ENCODE results near the gene SCN3B. TPM values are rescaled to one million over a fixed set of nuclear protein-coding genes. Genes with fewer than 3 reads are reported as not detected.

The SCN3B gene
- total and polyA plus RNA-seq, 10 donors, result 0.09 to 1.7 (median 0.58) TPM

GRCh38 chr11:123653483-123653826, 969 bp downstream of the SCN3B start:
- Histone ChIP-seq H3K4me1 (peaks cover 7 to 23% (median 16%) of the 10 kb centered on the region in 6 donors), H3K27me3 (replicated peaks in 1 of 7) (peaks cover 0 to 71% (median 23%) of the 10 kb centered on the region in 7 donors), H3K4me3 (peak overlapping the region; percentile 49 to 79 (median 59)), H3K36me3 (no peaks in the 10 kb centered on the region), H3K9me3 (no peaks in the 10 kb centered on the region), H3K27ac (no peak overlapping the region)
- no peak for DNase-seq
- intact Hi-C loops (cut with DNase I; ENCODE audit: low total_unique reads), result no loop called here
- TF ChIP-seq POLR2AphosphoS5 (IDR thresholded peaks at IDR 0.05), result no peak
- no peak for TF ChIP-seq POLR2A (IDR thresholded peaks at IDR 0.05)
- TF ChIP-seq CTCF (IDR thresholded peaks at IDR 0.05 in 8 of 11, conservative IDR thresholded peaks at IDR 0.05 in 3 of 11), result no peak
- WGBS, 5 donors, result 9 to 25% (median 14%) methylated on average over 5 to 10 of the region's 10 CpGs

GRCh38 chr11:123652599-123652998, 1.8 kb downstream of the SCN3B start:
- H3K27ac ChIP-seq, result no peak overlapping the region
- no peak overlapping the region for H3K4me3 ChIP-seq
- peaks cover 7 to 23% (median 16%) of the 10 kb centered on the region in 6 donors for H3K4me1 ChIP-seq
- H3K36me3 ChIP-seq, result no peaks in the 10 kb centered on the region
- H3K27me3 ChIP-seq (replicated peaks in 1 of 7), result peaks cover 0 to 79% (median 23%) of the 10 kb centered on the region in 7 donors
- intact Hi-C loops (cut with DNase I; ENCODE audit: low total_unique reads), result no loop called here
- no peaks in the 10 kb centered on the region for H3K9me3 ChIP-seq
- no peak for TF ChIP-seq CTCF (IDR thresholded peaks at IDR 0.05 in 8 of 11, conservative IDR thresholded peaks at IDR 0.05 in 3 of 11)
- TF ChIP-seq POLR2A (IDR thresholded peaks at IDR 0.05), result no peak
- TF ChIP-seq POLR2AphosphoS5 (IDR thresholded peaks at IDR 0.05), result no peak
- DNase-seq, result no peak
- 50 to 72% (median 62%) methylated on average over 2 of the region's 2 CpGs for WGBS, 5 donors

GRCh38 chr11:123650901-123651300, 3.5 kb downstream of the SCN3B start:
- DNase-seq, result no peak
- Histone ChIP-seq H3K9me3 (no peaks in the 10 kb centered on the region), H3K4me1 (peaks cover 7 to 23% (median 16%) of the 10 kb centered on the region in 6 donors), H3K27ac (no peak overlapping the region), H3K4me3 (no peak overlapping the region), H3K36me3 (no peaks in the 10 kb centered on the region), H3K27me3 (replicated peaks in 1 of 7) (peaks cover 0 to 84% (median 23%) of the 10 kb centered on the region in 7 donors)
- intact Hi-C loops (cut with DNase I; ENCODE audit: low total_unique reads), result no loop called here
- TF ChIP-seq CTCF (IDR thresholded peaks at IDR 0.05 in 8 of 11, conservative IDR thresholded peaks at IDR 0.05 in 3 of 11), result no peak
- TF ChIP-seq POLR2A (IDR thresholded peaks at IDR 0.05), result no peak
- TF ChIP-seq POLR2AphosphoS5 (IDR thresholded peaks at IDR 0.05), result no peak
- WGBS, 5 donors, result 90 to 99% (median 95%) methylated on average over 2 of the region's 2 CpGs

- no peak overlapping the region for H3K4me3 ChIP-seq
- intact Hi-C loops (cut with DNase I; ENCODE audit: low total_unique reads), result no loop called here
- peaks cover 0 to 5% (median 2%) of the 10 kb centered on the region in 6 donors for H3K4me1 ChIP-seq
- WGBS, 5 donors, result 80 to 85% (median 84%) methylated on average over 11 to 12 of the region's 12 CpGs
- H3K27me3 ChIP-seq (replicated peaks in 1 of 7), result peaks cover 0 to 50% (median 0%) of the 10 kb centered on the region in 7 donors
- DNase-seq, result no peak
- no peaks in the 10 kb centered on the region for H3K9me3 ChIP-seq
- no peak overlapping the region for H3K27ac ChIP-seq
- TF ChIP-seq CTCF (IDR thresholded peaks at IDR 0.05 in 8 of 11, conservative IDR thresholded peaks at IDR 0.05 in 3 of 11) (no peak), POLR2AphosphoS5 (IDR thresholded peaks at IDR 0.05) (no peak), POLR2A (IDR thresholded peaks at IDR 0.05) (no peak)
- no peaks in the 10 kb centered on the region for H3K36me3 ChIP-seq
These were observed 9.0 kb downstream of the SCN3B start for GRCh38 chr11:123645286-123645975.
